GM18861 (cell line): ENCODE measurements around the gene SSPN.
A peak's percentile ranks its signal among the peaks of the same experiment; 100 is the strongest.

Experiments
- ATAC-seq: cut with Tn5 transposase; IDR thresholded peaks from one replicate; pipeline ENCODE4 v1.9.1; 2021; ENCODE audit not compliant: unreplicated experiment

SSPN gene

GRCh38 chr12:26195250-26195640 is at the start of gene SSPN:
Gene SSPN (plus strand): TSS chr12:26195573. CDS start chr12:26195673, 100 bp downstream.
- no peak for ATAC-seq

GRCh38 chr12:26148291-26148690 is 47.1 kb upstream of the SSPN start:
- no peak for ATAC-seq

GRCh38 chr12:26149968-26150500 is 45.3 kb upstream of the SSPN start:
- ATAC-seq: no peak

DNA sequence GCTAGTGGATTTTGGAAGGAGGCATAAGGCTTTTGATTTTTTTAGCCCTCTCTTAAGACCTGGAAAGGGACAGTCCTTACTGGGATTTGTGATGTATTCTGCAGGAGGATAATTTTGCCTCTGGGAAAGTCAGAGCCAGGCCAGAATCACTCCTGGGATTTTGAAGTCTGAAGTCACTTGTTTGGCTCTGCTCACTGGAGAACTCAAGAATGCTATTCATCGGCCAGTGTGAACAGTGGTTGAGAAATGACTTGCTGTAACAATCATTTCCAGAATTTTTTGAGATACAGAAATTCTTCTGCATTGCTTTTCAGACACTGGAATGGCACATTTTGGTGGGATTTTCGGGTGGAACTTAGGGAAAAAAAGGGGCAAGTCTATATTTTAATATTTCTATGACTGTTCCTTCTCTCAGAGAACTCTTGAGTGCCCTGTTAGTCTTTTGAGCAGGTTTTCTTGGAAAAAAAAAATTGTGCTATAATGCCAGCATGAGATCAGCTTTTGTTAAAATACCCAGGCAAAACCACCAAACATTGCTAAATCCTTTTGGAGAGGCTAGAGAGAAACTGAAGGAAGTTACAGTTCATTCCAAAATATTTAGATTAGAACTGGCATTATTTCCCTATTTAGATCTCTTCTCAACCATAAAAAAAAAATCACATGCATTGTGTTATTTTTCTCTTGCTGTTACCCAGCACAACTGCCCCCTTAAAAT is 44.5 kb upstream of the SSPN start:
- no peak for ATAC-seq

- ATAC-seq: no peak
Measured at GRCh38 chr12:26152507-26153102, 42.8 kb upstream of the SSPN start.

GRCh38 chr12:26153421-26154154 is 41.8 kb upstream of the SSPN start:
- ATAC-seq: no peak

DNA sequence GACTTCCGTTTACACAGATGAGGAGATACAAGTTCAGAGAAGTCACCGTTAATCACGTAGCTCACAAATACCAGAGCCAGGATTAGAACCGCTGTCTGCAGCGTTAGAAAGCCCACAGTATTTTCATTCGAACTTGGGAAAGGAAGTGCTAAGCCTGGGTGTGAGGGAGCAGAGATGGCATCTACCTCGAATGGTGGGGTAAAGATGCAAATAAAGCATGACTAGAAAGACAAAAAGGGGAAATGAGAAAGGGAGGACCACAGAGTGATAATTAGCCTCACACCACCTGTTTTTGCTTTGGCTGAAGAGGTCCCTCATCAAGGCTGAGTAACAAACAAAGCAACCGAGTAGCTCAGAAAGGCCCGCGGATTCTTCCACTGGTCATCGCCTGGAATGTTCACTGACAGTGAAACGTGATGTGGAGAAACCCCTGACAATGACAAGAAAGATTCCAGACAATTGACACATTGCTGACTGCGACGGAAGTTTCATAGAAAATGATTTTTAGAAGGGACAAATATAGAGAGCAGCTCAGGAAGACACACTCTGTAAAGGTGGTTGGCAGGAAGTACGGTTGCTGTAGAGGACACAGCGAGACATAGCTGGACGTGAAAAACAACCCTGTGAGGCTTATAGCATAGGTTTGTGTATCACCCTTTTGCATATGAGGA is 39.0 kb upstream of the SSPN start:
- peak; percentile 78 for ATAC-seq

GRCh38 chr12:26157001-26157400 is 38.4 kb upstream of the SSPN start:
- peak; percentile 4 for ATAC-seq

- no peak for ATAC-seq
Measured at GRCh38 chr12:26158078-26158764, 37.2 kb upstream of the SSPN start.

- no peak for ATAC-seq
Measured at GRCh38 chr12:26162174-26162573, 33.2 kb upstream of the SSPN start.

DNA sequence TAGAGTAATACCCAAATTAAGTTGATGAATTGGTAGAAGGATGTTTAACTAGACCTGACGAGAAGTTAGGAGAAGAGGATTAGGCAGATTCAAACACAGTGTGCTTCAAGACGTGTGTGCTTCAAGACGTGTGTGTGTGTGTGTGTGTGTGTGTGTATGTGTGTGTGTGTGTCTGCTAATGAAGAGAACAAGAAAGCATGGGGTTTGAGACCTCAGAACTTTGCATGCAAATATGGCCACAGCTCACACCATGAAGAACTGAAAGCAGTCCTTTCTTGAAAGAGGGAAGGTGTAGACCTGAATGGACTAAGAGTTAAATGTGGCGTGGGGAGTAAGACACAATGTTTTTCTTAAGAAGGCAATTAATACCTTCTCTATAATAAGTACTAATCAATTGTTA is 32.5 kb upstream of the SSPN start:
- peak; percentile 57 for ATAC-seq

DNA sequence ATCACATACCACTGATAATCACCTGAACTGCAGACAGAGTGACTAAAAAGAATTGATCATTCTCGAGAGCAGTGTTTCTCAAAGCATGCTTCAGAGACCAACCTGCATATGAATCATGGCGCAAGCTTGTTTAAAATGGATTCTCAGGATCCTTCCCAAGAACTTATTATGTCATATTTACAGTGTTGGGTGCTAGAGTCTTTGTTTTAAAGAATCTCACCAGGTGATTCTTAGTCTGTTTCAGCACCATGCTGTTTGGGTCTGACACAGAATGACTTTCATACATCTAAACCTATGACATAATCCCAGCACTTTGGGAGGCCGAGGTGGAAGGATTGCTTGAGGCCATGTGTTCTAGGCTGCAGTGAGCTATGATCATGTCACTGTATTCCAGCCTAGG is 31.3 kb upstream of the SSPN start:
- ATAC-seq: no peak

GRCh38 chr12:26172013-26172412 is 23.4 kb upstream of the SSPN start:
- ATAC-seq: no peak

DNA sequence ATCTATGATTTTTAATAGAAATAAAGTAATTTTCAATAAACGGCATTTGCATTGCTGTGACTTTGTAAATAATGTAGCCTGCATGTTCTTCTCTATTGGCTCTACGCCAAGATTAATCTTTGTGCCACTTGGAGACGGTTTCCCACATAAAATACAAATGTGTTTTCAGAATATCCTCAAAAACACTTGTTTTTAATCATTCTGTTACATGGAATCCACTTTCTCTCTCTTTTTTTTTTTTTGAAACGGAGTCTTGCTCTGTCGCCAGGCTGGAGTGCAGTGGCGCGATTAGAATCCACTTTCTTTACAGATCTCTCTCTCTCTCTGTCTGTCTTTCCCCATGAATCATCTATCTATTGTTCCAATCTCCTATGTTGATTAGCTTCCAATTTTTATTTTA is 22.8 kb upstream of the SSPN start:
- no peak for ATAC-seq

GRCh38 chr12:26172946-26173552 is 22.3 kb upstream of the SSPN start:
- ATAC-seq: no peak

- ATAC-seq: no peak
Measured at GRCh38 chr12:26176725-26177124, 18.6 kb upstream of the SSPN start.

DNA sequence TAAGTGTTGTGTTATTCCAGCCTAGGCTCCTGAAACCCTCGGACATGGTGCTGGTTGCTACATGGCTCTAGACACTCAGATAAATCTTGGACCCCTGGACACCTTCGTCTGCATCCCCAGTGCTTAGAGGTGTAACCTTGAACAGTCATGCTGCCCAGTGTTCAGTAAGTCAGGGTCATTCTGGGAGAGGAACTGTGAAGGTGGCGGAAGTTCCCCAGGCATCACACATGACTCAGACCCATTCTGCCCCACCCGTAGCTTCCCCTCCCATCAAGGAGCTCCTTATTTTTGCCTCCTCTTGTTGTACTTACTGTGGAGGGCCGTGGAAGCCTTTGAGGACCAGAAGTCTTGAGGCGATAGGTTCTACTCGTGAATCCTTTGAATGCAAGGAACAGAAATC is 18.1 kb upstream of the SSPN start:
- ATAC-seq: no peak

- no peak for ATAC-seq
Measured at GRCh38 chr12:26179826-26180225, 15.5 kb upstream of the SSPN start.

DNA sequence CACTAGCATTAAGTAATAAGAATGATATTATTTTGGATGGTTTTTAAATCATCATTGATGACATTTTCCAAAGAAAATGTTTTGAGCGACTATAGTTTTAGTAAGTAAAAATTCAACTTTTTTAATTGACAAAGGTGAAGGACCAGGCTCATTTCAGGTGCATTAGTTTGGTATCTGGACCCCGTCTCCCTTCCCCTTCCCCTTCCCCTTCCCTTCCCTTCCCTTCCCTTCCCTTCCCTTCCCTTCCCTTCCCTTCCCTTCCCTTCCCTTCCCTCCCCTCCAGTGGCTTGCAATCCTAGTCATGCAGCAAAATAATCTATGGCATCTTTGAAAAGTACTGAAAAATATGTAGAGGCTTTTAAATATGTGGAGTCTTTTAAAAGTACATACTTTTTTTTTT is 13.0 kb upstream of the SSPN start:
- ATAC-seq: no peak

GRCh38 chr12:26185532-26186320 is 9.6 kb upstream of the SSPN start:
- no peak for ATAC-seq
